H1 (cell line): ENCODE data around the gene EEF1AKMT3. TPM values are rescaled to one million over a fixed set of nuclear protein-coding genes. Genes with fewer than 3 reads are reported as not detected.

Source experiments
- CTCF ChIA-PET: fragments of 300-600 bp; sonication (Branson Sonifier 250); formaldehyde crosslinking; loops from one replicate; lab custom pipeline; 2021; ENCODE audit not compliant: partially characterized antibody; lab: Charles Lee
- POLR2A ChIA-PET: fragments of 300-600 bp; sonication (Branson Sonifier 250); formaldehyde crosslinking; loops from one replicate; lab custom pipeline; 2021; ENCODE audit warnings: inconsistent platforms; ENCODE audit not compliant: partially characterized antibody; lab: Charles Lee
- DNase-seq, 2 experiments: peaks; one replicate each; pipeline versions ENCODE4 v3.0.0 to v3.0.0-alpha.2; 2010 to 2022; ENCODE audit warnings: low spot score in 2 of 2, low read depth in 1 of 2, mixed read lengths in 1 of 2
- FAIRE-seq: peaks from 2 replicates; lab custom pipeline; 2011; peaks lifted over from hg19 to GRCh38; lab: Jason Lieb, UNC
- H2AFZ ChIP-seq: 2 replicates; pipeline ENCODE4 v1.8.1; 2012; ENCODE audit warnings: low read length, inconsistent platforms
- H2AK5ac ChIP-seq: 2 replicates; pipeline ENCODE4 v1.6.1; 2013; ENCODE audit warnings: low read depth, low read length
- H2BK120ac ChIP-seq: replicated peaks from 2 replicates; pipeline ENCODE3; 2013; ENCODE audit warnings: low read depth, low read length, inconsistent platforms
- H2BK12ac ChIP-seq: 2 replicates; pipeline ENCODE4 v1.6.1; 2013; ENCODE audit warnings: low read depth, low read length
- H2BK15ac ChIP-seq: 2 replicates; pipeline ENCODE4 v1.6.1; 2013; ENCODE audit warnings: low read length
- H2BK20ac ChIP-seq: 2 replicates; pipeline ENCODE4 v1.6.1; 2013; ENCODE audit warnings: low read length
- H2BK5ac ChIP-seq: 2 replicates; pipeline ENCODE4 v1.6.1; 2013; ENCODE audit warnings: low read depth, low read length
- H3K14ac ChIP-seq: 2 replicates; pipeline ENCODE4 v1.6.1; 2013; ENCODE audit warnings: inconsistent platforms; ENCODE audit not compliant: insufficient read length
- H3K18ac ChIP-seq: 2 replicates; pipeline ENCODE4 v1.6.1; 2013; ENCODE audit warnings: low read length; ENCODE audit errors: extremely low read depth
- H3K23ac ChIP-seq: 2 replicates; pipeline ENCODE4 v1.6.1; 2013; ENCODE audit warnings: inconsistent platforms; ENCODE audit not compliant: insufficient read length
- H3K23me2 ChIP-seq: 2 replicates; pipeline ENCODE4 v1.6.1; 2013; ENCODE audit warnings: low read depth, low read length
- H3K27ac ChIP-seq: 2 replicates; pipeline ENCODE4 v1.6.1; 2011; ENCODE audit warnings: low read depth, low read length, inconsistent platforms
- H3K27me3 ChIP-seq, 4 experiments: replicated peaks in 1 of 4; 1 replicate in 1 of 4; 2 replicates in 3 of 4; pipeline versions ENCODE4 v1.6.1 to v1.8.1; 2011 to 2013; ENCODE audit warnings: low read length in 3 of 4, mild to moderate bottlenecking in 3 of 4, inconsistent platforms in 2 of 4, mixed read lengths in 2 of 4, moderate library complexity in 1 of 4; ENCODE audit not compliant: control insufficient read depth in 3 of 4, insufficient read depth in 3 of 4; ENCODE audit errors: extremely low read depth in 1 of 4
- H3K36me3 ChIP-seq, 4 experiments: 2 replicates each; pipeline versions ENCODE4 v1.6.1 to v1.8.1; 2011 to 2013; ENCODE audit warnings: mild to moderate bottlenecking in 4 of 4, low read length in 3 of 4, moderate library complexity in 2 of 4, control low read depth in 1 of 4, inconsistent platforms in 1 of 4; ENCODE audit not compliant: insufficient read depth in 4 of 4, control insufficient read depth in 2 of 4
- H3K4ac ChIP-seq: replicated peaks from 2 replicates; pipeline ENCODE3; 2013; ENCODE audit warnings: low read length, low read depth, mixed read lengths, inconsistent platforms; ENCODE audit not compliant: insufficient read length
- H3K4me1 ChIP-seq, 4 experiments: replicated peaks in 1 of 4; 1 replicate in 1 of 4; 2 replicates in 3 of 4; pipeline versions ENCODE4 v1.6.1 to v1.8.1; 2011 to 2013; ENCODE audit warnings: low read length in 3 of 4, inconsistent platforms in 2 of 4, mixed read lengths in 1 of 4; ENCODE audit not compliant: insufficient read depth in 4 of 4, control insufficient read depth in 3 of 4
- H3K4me2 ChIP-seq, 2 experiments: 2 replicates each; pipeline versions ENCODE4 v1.6.1 to v1.8.1; 2011 to 2013; ENCODE audit warnings: low read depth in 2 of 2, low read length in 2 of 2, control low read depth in 1 of 2, inconsistent platforms in 1 of 2, mild to moderate bottlenecking in 1 of 2; ENCODE audit not compliant: insufficient read depth in 1 of 2
- H3K4me3 ChIP-seq, 4 experiments: fragments of 200-600, 300-600 bp in 1 of 4; sonication (generic), shearing (Covaris generic), sonication (Bioruptor Twin) in 1 of 4; 2 replicates each; pipeline versions ENCODE4 v1.5.1 to v1.8.1; 2011 to 2016; ENCODE audit warnings: low read length in 4 of 4, low read depth in 3 of 4, control low read depth in 2 of 4, inconsistent platforms in 2 of 4, mild to moderate bottlenecking in 2 of 4, mixed read lengths in 1 of 4, moderate library complexity in 1 of 4; ENCODE audit not compliant: insufficient read depth in 2 of 4; ENCODE audit errors: extremely low read depth in 1 of 4
- H3K56ac ChIP-seq: replicated peaks from 2 replicates; pipeline ENCODE3; 2013; ENCODE audit warnings: low read depth, mild to moderate bottlenecking, mixed read lengths, low read length, inconsistent platforms; ENCODE audit not compliant: insufficient read length
- H3K79me1 ChIP-seq: 2 replicates; pipeline ENCODE4 v1.6.1; 2013; ENCODE audit warnings: low read depth, low read length, control low read depth
- H3K79me2 ChIP-seq, 2 experiments: 2 replicates each; pipeline versions ENCODE4 v1.6.1 to v1.8.1; 2012 to 2013; ENCODE audit warnings: low read length in 2 of 2, mild to moderate bottlenecking in 2 of 2, inconsistent platforms in 1 of 2; ENCODE audit not compliant: insufficient read depth in 2 of 2, control insufficient read depth in 1 of 2
- H3K9ac ChIP-seq, 4 experiments: replicated peaks in 1 of 4; 1 replicate in 1 of 4; 2 replicates in 3 of 4; pipeline versions ENCODE4 v1.6.1 to v1.8.1; 2011 to 2013; ENCODE audit warnings: low read depth in 3 of 4, low read length in 3 of 4, control low read depth in 2 of 4, mild to moderate bottlenecking in 2 of 4, moderate library complexity in 2 of 4, inconsistent platforms in 1 of 4; ENCODE audit errors: extremely low read depth in 1 of 4
- H3K9me3 ChIP-seq, 2 experiments: 2 replicates each; pipeline versions ENCODE4 v1.6.1 to v1.8.1; 2012 to 2013; ENCODE audit warnings: mild to moderate bottlenecking in 2 of 2, moderate library complexity in 2 of 2, control low read depth in 1 of 2, inconsistent platforms in 1 of 2, low read depth in 1 of 2, low read length in 1 of 2, mixed read lengths in 1 of 2; ENCODE audit not compliant: insufficient read depth in 2 of 2
- H4K20me1 ChIP-seq, 2 experiments: replicated peaks in 1 of 2; 2 replicates each; pipeline versions ENCODE3 to v1.8.1; 2011 to 2013; ENCODE audit warnings: inconsistent platforms in 2 of 2, low read length in 2 of 2, mild to moderate bottlenecking in 1 of 2; ENCODE audit not compliant: insufficient read depth in 2 of 2, control insufficient read depth in 1 of 2
- H4K5ac ChIP-seq: 2 replicates; pipeline ENCODE4 v1.6.1; 2013; ENCODE audit warnings: low read length, low read depth, mixed read lengths, inconsistent platforms; ENCODE audit not compliant: insufficient read length
- H4K8ac ChIP-seq: 2 replicates; pipeline ENCODE4 v1.8.0; 2013; ENCODE audit warnings: mild to moderate bottlenecking, moderate library complexity, low read length, inconsistent platforms; ENCODE audit not compliant: insufficient read depth; ENCODE audit errors: extremely low read depth
- H4K91ac ChIP-seq: replicated peaks from 2 replicates; pipeline ENCODE3; 2013; ENCODE audit warnings: low read length, mixed read lengths, inconsistent platforms; ENCODE audit not compliant: insufficient read length
- BRCA1 ChIP-seq: IDR thresholded peaks from 2 replicates; pipeline ENCODE4 v1.6.1; 2012; ENCODE audit warnings: low read depth, low read length, improper control_type of control experiment
- CTBP2 ChIP-seq: IDR thresholded peaks from 2 replicates; pipeline ENCODE4 v1.7.0; 2011; ENCODE audit warnings: borderline replicate concordance, mild to moderate bottlenecking, moderate library complexity, mixed read lengths, low read length; ENCODE audit not compliant: insufficient read depth, insufficient read length
- PHF8 ChIP-seq: fragments of 200-600 bp; sonication (generic); conservative IDR thresholded peaks from 2 replicates; pipeline ENCODE4 v1.7.1; 2012; ENCODE audit warnings: low read depth, mild to moderate bottlenecking, inconsistent platforms, low read length, moderate library complexity
- SIRT6 ChIP-seq: IDR thresholded peaks from one replicate; pipeline ENCODE4 v1.7.1; 2012; ENCODE audit warnings: low read length, inconsistent platforms
- SUZ12 ChIP-seq: fragments of 200-600 bp; sonication (generic); IDR thresholded peaks from 2 replicates; pipeline ENCODE4 v1.6.1; 2012; ENCODE audit warnings: mild to moderate bottlenecking, inconsistent platforms, low read length, moderate library complexity, mixed read lengths
- TEAD4 ChIP-seq: IDR thresholded peaks from 2 replicates; pipeline ENCODE4 v1.6.1; 2012; ENCODE audit warnings: low read depth, low read length, inconsistent platforms, mixed read lengths
- WGBS, 2 experiments: shearing (Covaris generic) in 1 of 2; methylation state at CpG; one replicate each; pipeline versions ENCODE4 v1.1.6 to v1.1.7; 2013 to 2015; ENCODE audit warnings: low lambda C conversion rate in 2 of 2, mixed read lengths in 2 of 2, inconsistent platforms in 1 of 2, low coverage in 1 of 2, missing lambda C conversion rate in 1 of 2; ENCODE audit not compliant: insufficient replicate concordance in 2 of 2, insufficient coverage in 1 of 2, insufficient read length in 1 of 2; ENCODE audit errors: extremely low coverage in 1 of 2, missing lambda C conversion rate in 1 of 2; 5-methylcytosine and 5-hydroxymethylcytosine counted together
- polyA plus RNA-seq, 7 experiments: library from polyadenylated mRNA; depleted of rRNA in 3 of 7; stranded (reverse) in 5 of 7; unstranded in 2 of 7; fragments of >200 nt in 5 of 7; fragments of 200-250 nt in 2 of 7; gene quantifications; 1 replicate in 5 of 7; 2 replicates in 1 of 7; 4 replicates in 1 of 7; pipeline versions ENCODE4 v1.2.1 to v1.2.3, GENCODE V29; 2011 to 2013; ENCODE audit warnings: missing spikeins in 2 of 7, mixed read lengths in 2 of 7
- total RNA-seq: library from RNA; stranded (reverse); fragmentation: NEBNext Ultra II Directional; extraction: Animal tissue kit (Norgen Biotek cat#: 25700); gene quantifications from 2 replicates; pipeline ENCODE4 v1.2.1, GENCODE V29; 2021

Gene EEF1AKMT3
- total and polyA plus RNA-seq, 2 of the 8 experiments (the other 6 are each of a cell fraction or from before 2014, with no cell fraction given): 3.1 to 4.4 TPM

DNA sequence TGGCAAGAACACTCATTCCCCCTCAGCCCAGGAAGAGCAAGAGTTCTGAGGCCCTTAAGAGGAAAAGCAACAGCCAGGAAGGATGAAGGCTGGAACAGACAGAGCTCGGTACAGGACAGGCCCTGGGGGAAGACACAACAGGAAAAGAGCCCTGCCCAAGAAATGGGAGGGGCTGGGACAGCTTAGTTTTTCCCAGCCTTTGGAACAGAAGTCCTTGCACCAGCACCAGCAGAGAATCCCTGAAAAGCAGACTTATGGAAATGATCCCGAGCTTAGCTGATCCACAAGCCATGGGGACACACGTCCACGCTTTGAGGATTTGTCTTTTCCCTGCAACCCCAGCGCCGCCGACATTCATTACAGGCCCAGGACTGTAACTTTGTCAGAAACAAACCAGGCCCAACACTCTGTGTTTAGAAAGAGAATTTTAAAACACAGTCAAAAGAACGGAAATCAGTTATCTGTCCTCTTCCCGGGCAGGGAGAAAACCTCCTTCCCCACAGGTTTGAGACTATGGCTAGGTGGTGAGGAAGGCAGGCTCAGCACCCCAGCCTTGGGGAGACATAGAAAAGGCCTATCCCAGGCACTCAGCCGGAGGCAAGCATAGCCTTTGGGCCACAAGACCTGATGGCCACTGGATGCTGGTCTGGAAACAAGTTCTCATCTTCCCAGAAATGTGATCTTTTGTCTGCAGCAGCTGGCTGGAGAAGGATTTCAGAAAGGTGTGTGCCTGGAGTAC is 50.1 kb downstream of the EEF1AKMT3 start:
- no peak overlapping the region for H3K4me2 ChIP-seq
- H3K27me3 ChIP-seq: no peaks in the 10 kb centered on the region
- ChIA-PET POLR2A (interaction anchor here (0.9 to 9.6 kb wide), 6 partner anchors 8 to 46 kb away, joined by 3 to 71 read pairs (median 4); partner anchors contain the start of gene CTDSP2), CTCF (interaction anchor here (2.8 to 8.6 kb wide), 2 partner anchors 74 to 81 kb away, joined by 10 to 94 read pairs; no protein-coding TSS in a partner anchor)
- H3K23me2 ChIP-seq: no peaks in the 10 kb centered on the region
- H3K18ac ChIP-seq: no peak overlapping the region
- WGBS, 2 experiments: 90% methylated on average over 10 of the region's 10 CpGs; no CpG with 5 or more reads in 1 of the 2 experiments
- H3K79me2 ChIP-seq: no peaks in the 10 kb centered on the region; a peak in 1 of 4 replicates
- H3K36me3 ChIP-seq: peaks cover 27 to 61% (median 47%) of the 10 kb centered on the region in 4 experiments
- H3K4me3 ChIP-seq: no peak overlapping the region
- H4K91ac ChIP-seq: no peak overlapping the region
- no peak overlapping the region for H2AFZ ChIP-seq
- no peak overlapping the region for H2BK20ac ChIP-seq
- no peak overlapping the region for H2BK15ac ChIP-seq
- H2BK5ac ChIP-seq: no peak overlapping the region
- H3K27ac ChIP-seq: no peak overlapping the region
- FAIRE-seq: no peak
- no peak overlapping the region for H2BK120ac ChIP-seq
- H4K5ac ChIP-seq: no peak overlapping the region
- H4K8ac ChIP-seq: no peak overlapping the region
- H3K14ac ChIP-seq: no peak overlapping the region
- no peaks in the 10 kb centered on the region for H3K4me1 ChIP-seq
- no peak overlapping the region for H3K4ac ChIP-seq
- H3K23ac ChIP-seq: no peak overlapping the region
- no peak for DNase-seq
- H3K9ac ChIP-seq: no peak overlapping the region
- no peak overlapping the region for H2AK5ac ChIP-seq
- H3K79me1 ChIP-seq: no peaks in the 10 kb centered on the region
- H4K20me1 ChIP-seq: peaks cover 11 to 13% of the 10 kb centered on the region in 2 experiments
- no peak overlapping the region for H3K56ac ChIP-seq
- H2BK12ac ChIP-seq: no peak overlapping the region
- H3K9me3 ChIP-seq: no peaks in the 10 kb centered on the region
- TF ChIP-seq PHF8 (no peak), TEAD4 (no peak), SIRT6 (no peak), BRCA1 (no peak), SUZ12 (no peak), CTBP2 (no peak)
